ENCODE measurements around the gene GIN1. TPM values are rescaled to one million over a fixed set of nuclear protein-coding genes. Genes with fewer than 3 reads are reported as not detected.
"Not testable (repeated sequence)": the region's sequence is repeated elsewhere in the genome, so short reads cannot be mapped to it uniquely, and the experiment has no call there.

GIN1 gene
- polyA plus RNA-seq, 1 donor, result 8.7 TPM

DNA sequence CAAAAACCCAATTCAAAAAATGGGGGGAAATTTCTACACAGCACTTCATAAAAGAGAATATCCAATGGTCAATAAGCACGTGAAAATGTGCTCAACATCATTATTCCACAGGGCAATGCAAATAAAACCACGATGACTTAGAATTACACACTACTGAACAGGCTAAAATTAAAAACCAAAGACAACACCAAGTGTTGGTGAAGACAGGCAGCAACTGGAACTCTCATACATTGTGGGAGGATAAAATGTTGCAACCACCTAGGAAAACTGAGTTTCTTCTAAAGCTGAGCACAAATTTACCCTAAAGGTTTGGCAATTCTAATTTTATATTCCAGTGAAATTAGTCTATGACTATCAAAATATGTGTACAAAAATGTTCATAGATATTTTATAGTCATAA lies 9.5 kb downstream of the GIN1 start:
- DNase-seq (ENCODE audit: low read depth), result no peak

DNA sequence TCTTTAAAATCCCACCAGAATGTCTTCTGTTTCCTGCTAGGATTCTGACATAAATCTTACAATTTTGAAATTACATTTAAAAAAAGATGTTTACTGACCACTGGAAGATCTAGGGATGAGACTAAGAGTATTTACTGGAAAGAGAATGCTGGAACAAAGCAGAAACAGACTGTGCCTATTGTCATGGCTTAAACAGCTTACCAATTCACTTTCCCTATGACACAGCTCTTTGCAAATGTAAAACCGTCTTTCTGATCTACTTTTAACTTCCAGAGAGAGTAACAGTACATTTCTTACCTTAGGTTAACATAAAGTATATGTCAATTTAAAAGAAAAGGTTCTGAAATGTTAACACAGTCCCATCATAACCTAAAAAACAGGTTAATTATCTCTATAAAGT lies 10.7 kb downstream of the GIN1 start:
- no peak for DNase-seq (ENCODE audit: low read depth)

DNA sequence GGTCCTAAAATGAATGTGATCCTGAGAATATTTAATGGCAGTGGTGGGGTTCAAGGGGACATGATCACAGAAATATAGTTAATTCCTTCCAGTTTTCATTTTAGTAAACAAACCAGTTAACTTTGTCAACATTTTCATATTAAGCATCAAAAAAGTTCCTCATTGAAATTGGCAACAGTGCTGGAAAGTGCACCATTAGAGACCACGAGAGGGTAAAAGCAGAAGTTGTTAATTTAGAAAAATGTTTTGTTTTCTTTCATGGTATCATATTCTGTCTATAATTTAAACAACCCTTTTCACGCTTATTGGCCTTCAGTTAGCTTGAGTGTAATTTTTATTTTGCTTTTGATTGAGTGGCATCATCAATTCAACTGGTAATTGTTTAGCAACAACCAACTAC lies 11.9 kb downstream of the GIN1 start:
- DNase-seq (ENCODE audit: low read depth), result no peak

DNA sequence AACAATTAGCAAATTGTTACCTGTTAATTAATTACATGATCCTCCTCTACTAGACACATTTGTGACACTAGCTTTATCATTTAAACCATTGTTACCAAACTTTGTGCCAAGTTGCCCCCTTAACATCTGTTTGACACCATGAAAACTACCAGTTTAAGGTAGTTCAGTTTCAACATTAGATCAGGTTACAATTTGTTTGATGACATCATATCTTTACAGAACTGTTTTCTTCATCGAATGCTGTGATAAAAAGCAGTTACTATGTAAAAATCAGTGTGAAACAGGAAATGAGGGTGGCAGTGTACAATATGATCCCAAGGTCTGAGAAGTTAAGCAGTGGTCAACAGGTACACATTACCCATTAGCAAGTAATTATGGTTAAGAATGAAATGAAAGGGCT lies 17.7 kb downstream of the GIN1 start:
- no peak for DNase-seq (ENCODE audit: low read depth)

DNA sequence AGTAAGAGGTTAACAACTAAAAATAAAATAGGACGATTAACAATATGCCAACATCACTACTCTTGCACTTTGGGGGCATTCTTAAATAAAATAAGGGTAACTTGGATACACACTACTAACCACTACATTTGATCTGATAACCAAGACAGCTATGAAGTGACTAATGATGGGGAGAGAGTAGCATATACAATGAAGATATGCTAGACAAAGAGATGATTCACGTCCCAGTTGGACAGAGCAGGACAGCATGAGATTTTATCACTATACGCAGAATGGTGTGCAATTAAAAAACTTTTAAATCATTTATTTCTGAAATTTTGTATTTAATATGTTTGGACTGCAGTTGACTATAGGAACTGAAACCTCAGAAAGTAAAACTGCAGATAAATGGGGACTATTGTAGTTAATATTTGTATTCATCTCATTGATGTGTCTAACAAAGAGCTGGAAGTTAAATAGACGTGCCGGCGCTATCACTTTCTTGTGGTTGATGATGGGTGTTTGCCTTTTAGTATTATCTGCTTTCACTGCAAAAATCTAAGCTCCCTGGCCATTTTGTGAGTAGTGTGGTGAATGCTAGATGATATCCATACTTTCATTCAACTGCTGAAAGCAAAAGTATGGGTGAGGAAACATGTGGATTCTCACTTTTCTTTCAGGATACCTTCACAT lies 18.7 kb downstream of the GIN1 start:
- no peak for DNase-seq (ENCODE audit: low read depth)

DNA sequence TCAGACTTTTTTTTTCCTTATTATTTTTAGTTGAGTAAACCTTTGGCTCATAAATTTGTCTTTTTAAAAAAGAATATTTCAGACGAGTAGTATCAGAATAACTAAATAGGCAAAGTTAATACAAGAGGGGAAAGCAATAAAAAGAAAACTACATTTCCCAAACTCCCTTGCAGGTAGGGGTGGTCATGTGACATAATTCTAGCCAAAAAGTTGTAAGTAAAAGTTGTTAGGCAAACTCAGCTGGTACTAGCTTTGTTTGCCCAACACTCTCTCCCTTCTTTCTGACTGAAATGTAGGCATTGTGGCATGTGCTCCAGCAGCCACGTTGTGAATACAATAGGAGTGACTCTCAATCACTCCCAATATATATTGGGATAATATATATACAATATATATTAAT lies 20.9 kb downstream of the GIN1 start:
- no peak for DNase-seq (ENCODE audit: low read depth)

DNA sequence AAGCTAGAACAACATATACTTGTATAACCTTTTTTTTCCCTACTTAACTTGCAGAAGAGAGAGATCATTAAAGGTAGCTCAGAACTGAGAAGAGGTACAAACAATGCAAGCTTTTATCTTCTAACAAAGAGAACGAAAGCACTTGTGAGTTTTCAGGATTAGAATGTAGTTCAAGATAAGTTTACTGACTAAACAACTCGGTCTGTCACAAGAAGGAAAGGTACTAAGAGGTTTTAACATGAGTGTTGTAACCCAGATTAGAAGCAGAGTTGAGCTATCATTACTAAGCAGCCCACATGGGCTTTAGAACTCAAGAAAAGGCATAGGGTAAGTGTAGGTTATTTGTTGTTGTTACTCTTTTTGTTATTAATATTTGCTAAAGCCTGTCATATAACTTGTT lies 25.2 kb downstream of the GIN1 start:
- no peak for DNase-seq (ENCODE audit: low read depth)

DNA sequence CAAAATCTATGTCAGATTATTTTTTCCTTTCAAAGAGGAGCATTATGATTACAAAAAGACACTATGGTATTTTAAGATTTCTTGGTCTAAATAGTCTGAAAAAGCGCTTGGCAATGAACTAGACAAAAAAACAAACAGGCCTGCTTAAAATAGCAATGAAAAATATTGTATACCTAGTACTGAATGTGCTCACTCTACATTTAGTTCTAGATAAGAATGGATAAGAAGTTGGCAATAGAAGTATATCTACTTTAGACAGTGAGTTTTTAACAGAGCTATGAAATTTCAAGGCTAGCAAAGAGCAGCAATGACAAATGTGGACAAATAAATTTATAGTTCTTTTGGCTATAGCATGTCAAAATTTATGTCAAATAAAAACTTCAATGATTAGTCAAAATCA lies 26.2 kb downstream of the GIN1 start:
- no peak for DNase-seq (ENCODE audit: low read depth)

DNA sequence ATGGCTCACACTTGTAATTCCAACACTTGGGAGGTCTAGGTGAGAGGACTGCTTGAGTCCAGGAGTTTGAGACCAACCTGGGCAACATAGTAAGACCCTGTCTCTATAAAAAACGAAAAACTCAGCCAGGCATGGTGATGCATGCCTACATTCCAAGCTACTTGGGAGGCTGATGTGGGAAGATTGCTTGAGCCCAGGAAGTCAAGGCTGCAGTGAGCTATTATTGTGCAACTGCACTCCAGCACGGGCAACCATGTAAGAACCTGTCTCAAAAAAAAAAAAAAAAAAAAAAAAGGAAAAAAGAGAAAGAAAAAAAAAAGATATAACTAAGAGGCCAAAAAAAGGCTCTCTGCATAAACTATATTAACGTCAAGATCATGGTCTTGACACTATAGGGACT lies 27.3 kb downstream of the GIN1 start:
- DNase-seq (ENCODE audit: low read depth), result no peak

DNA sequence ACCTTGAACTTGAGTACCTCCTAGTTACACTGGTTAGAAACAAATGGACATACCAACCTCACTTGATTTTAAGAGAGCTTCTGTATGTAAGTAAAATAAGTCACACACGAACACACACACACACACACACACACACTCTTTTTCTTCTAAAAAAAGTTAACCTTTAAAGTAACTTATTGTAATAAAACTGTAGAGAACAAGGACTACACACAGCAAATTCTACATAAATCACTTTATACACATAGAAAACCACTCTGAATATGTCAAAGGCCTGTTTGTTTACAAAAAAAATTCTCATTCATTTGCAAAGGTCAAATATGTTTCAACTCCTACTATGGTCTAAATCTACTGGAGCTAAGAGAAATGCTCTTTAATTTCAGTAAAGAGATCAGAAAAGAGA lies 29.1 kb downstream of the GIN1 start:
- no peak for DNase-seq (ENCODE audit: low read depth)

DNA sequence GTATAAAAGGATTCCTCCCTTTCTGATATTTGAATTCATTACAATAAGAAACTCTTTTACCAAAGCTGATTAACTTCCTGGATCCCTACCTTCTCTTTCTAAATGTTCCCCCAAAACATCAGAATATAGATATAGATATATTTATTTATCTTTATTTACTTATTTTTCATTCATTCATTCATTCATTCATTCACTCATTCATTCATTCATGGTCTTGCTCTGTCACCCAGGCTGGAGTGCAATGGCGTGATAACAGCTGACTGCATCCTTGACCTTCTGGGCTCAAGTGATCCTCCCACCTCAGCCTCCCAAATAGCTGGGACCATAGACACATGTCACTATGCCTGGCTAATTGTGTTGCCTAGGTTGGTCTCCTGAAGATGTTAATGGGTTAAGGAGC lies 30.7 kb downstream of the GIN1 start:
- no peak for DNase-seq (ENCODE audit: low read depth)

DNA sequence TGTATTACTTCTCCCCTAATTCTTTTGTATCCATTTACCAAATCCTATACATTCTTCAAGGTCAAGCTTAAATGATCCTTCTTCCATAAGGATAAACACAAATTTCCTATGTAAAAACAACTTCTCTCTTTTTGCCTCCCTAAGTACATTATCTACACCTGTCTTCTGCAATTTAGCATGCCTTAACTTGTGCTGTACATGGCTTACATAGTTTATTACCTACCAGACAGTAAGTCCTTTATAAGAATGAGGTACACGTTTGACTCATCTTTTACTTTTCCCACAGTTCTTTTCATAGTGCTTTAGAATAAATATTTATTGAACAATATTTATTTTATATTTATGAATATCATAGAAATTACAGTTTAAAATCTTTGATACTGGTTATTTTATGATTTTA lies 33.4 kb downstream of the GIN1 start:
- no peak for DNase-seq (ENCODE audit: low read depth)

DNA sequence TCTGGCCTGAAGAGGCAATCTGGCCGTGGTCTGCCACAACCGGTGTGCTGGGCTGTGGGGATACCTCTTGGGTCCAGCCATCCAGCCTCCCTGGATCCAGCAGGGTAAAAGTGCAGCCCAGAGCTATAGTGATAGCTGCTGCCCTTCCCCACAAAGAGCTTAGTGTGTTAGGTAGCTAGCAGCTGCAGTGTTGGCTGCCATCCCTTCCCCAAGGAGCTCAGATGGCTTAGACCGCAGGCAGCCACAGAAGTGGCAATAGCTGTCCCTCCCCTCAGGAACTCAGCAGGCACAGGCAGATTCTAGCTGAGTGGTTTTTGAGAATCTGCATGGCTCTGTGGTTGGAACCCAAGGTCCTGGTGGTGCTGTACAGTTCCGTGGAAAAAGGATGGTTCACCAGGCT lies 40.1 kb downstream of the GIN1 start:
- DNase-seq (ENCODE audit: low read depth), result no peak

DNA sequence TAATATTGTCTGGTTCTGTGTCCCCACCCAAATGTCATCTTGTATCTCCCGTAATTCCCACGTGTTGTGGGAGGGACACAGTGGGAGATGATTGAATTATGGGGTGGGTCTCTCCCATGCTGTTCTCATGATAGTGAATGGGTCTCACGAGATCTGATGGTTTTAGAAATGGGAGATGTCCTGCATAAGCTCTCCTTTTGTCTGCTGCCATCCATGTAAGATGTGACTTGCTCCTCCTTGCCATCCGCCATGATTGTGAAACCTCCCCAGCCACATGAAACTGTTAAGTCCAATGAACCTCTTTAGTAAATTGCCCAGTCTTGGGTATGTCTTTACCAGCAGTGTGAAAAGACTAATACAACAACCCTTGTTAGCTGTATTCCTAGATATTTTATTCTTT lies 44.5 kb downstream of the GIN1 start:
- DNase-seq (ENCODE audit: low read depth), result no peak

DNA sequence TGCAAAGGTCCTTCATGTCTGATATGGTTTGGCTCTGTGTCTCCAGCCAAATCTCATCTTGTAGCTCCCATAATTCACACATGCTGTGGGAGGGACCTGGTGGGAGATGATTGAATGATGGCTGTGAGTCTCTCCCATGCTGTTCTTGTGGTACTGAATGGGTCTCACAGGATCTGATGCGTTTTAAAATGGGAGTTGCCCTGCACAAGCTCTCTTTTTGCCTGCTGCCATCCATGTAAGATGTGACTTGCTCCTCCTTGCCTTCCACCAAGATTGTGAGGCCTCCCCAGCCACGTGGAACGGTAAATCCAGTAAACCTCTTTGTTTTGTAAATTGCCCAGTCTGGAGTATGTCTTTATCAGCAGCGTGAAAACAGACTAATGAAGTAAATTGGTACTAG lies 46.4 kb downstream of the GIN1 start:
- DNase-seq (ENCODE audit: low read depth), result not testable (repeated sequence)

DNA sequence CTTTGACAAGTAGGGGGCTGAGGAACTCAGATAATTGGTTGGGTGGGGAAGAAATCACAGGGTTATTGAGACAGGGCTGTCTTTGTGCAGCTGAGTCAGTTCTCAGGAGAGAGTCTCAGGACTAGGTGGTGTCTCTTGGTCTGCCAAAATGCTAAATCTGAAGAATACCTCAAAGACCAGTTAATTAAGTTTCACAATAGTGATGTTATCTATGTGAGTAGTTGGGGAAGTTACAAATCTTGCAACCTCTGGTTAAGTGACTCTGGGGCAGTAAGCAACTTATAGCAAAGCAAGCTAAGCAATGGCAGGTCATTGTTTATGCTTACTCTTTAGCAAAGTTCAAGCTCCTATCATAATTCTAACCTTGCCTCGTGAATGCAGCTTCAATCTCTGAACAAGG lies 53.6 kb downstream of the GIN1 start:
- DNase-seq (ENCODE audit: low read depth), result no peak

DNA sequence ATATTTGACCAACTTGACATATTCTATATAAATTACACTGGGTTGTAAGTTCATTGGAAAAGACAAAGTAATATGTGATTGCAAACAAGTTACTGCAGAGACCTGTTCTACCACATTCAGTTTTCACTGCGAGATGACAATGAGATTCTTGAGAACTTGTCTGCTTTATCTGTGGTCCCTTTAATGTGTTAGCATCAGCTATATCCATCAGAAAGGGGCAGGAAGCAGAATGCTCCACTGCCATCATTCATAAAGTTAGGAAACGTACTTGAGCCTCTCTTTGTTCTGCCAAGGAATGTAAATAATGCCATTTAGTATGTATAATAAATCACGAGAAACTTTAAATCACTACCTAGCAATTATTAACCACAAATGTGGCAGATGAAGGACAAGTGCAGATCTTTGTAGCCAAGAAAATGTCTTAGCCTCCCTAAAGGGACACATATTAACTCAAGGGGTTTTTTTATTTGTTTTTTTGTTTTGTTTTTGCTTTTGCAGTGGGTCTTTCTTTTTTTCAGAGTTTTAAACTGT lies 59.4 kb downstream of the GIN1 start:
- no peak for DNase-seq (ENCODE audit: low read depth)

DNA sequence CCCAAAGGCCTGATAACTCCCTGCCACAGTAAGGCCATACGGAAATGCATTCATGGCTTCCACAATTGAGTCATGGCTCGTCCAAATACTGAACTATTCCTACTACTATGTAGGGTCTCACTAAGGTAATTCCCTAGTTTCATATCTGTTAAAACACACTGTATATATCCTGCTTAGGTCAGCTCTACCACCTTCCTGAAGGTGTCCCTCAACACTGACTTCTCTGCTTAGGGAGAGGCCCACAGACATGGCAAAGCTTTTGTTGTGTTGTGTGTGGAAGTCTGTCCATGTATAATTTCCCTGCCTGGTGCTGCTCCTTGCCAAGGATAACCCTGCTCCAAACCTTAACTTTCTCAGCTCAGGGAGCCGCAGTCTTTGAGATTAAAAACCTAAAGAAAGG lies 60.4 kb downstream of the GIN1 start:
- no peak for DNase-seq (ENCODE audit: low read depth)

DNA sequence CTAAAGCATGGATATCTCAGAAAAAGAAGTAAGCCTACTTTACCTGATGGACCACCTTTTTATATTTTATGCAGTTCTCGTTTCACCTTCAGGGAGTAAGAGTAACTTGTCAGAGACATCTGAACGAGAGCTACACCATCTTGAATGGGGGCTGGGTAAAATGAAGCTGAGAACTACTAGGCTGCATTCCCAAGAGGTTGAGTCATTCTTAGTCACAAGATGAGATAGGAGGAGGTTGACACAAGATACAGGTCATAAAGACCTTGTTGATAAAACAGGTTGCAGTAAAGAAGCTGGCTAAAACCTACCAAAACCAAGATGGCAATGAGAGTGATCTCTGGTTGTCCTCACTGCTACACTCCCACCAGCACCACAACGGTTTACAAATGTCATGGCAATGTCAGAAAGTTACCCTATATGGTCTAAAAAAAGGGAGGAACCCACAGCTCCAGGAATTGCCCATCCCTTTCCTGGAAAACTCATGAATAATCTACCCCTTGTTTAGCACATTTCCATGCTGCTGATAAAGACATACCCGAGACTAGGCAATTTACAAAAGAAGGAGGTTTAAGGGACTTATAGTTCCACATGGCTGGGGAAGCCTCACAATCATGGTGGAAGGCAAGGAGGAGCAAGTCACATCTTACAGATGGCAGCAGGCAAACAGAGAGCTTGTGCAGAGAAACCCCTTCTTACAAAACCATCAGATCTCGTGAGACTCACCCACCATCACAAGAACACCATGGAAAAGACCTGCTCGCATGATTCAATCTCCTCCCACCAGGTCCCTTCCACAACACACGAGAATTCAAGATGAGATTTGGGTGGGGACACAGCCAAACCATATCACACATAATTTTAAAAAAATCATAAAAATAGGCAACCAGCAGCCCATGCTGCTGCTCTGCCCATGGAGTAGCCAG lies 62.5 kb downstream of the GIN1 start:
- DNase-seq (ENCODE audit: low read depth), result no peak

DNA sequence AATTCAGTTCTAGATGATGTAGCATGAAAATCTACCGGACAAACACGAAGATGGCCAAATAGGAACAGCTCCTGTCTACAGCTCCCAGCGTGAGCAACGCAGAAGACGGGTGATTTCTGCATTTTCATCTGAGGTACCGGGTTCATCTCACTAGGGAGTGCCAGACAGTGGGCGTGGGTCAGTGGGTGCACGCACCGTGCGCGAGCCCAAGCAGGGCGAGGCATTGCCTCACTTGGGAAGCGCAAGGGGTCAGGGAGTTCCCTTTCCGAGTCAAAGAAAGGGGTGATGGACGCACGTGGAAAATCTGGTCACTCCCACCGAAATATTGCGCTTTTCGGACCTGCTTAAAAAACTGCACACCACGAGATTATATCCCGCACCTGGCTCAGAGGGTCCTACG lies 73.2 kb downstream of the GIN1 start:
- not testable (repeated sequence) for DNase-seq (ENCODE audit: low read depth)

DNA sequence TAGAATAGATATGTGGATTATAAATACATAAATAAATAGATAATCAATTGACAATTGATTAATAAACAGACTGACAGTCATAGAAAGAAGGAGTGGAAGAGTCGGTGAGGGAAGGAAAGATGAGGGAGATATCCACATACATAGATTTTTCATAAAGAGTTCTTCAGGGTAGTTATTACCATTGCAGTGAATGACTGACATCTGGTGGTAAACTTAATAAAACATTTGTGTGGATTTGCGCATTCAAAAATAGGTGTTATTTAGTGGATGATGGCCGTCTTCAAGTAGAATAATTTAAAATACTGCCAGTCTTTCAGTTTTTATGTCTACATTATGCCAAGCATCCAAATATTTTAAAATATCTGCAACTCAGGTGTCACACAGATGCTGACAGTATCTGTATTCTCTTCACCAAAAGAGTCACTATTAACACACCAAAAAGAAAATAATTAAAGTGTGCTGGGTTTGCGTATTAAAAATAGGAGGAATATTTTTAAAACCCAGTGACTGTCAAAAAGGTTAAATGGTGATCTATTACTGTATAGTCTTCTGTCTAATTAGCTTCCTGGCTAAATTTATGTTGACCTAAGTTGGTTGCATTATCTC lies 78.8 kb downstream of the GIN1 start:
- peak; percentile 20 for DNase-seq (ENCODE audit: low read depth)

DNA sequence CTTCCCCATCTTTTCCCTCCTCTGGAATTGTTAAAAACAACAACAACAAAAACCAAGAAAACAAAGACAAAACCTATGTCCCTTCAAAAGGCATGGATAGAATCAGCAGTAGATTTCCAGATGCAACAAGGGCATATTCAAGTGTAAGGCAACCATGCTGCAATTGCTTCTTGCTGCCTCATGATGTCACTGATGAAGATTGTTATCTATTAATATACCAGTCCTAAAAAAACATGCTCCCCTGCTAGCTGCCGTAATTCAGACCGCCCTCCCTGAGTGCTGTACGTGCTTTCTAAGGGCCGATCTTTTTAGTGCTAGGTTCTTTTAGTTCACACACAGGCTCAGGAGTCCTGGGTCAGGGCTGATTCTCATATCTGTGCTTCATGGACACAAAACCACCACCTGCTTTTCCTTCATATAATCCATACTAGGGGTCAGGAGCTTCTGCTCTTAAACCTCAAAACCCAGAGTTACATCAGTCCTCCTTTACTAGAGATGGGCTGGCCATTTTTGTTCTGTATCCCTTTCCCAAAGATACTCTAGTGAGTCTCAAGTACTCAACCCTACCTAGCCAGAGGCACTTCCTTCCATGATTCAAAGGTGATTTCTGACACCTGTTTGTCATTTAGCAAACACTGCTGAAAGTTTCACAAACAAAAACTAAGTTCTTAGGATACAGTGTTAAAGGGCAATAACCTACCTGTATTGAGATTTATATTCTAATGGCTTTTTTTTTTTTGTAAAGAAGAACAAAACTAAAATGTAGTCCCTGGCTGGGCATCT lies 82.1 kb downstream of the GIN1 start:
- no peak for DNase-seq (ENCODE audit: low read depth)

Measured in forelimb muscle (tissue), 1 donor.